Measurements from ENCODE around the gene CDCA7L. TPM values are rescaled to one million over a fixed set of nuclear protein-coding genes. Genes with fewer than 3 reads are reported as not detected.
A peak's percentile ranks its signal among the peaks of the same experiment; 100 is the strongest.

Gene CDCA7L
- total and polyA plus RNA-seq, 7 experiments from 2014 or later, result 24.3 to 70.4 (median 46.7) TPM

GRCh38 chr7:21883069-21883468 is 62.6 kb downstream of the CDCA7L start:
- Mint-ChIP-seq H3K9me3 (peaks cover 0 to 4% (median 0%) of the 10 kb centered on the region in 11 donors), H3K36me3 (no peaks in the 10 kb centered on the region), H3K4me3 (no peak overlapping the region), H3K4me1 (peaks cover 0 to 1% (median 0%) of the 10 kb centered on the region in 7 donors), H3K27ac (no peak overlapping the region), H3K27me3 (no peaks in the 10 kb centered on the region)
- Histone ChIP-seq H3K27ac (ENCODE audit: low read depth, low read length) (no peak overlapping the region), H3K9me3 (ENCODE audit: control insufficient read depth in 2 of 3, low read length in 3 of 3) (no peaks in the 10 kb centered on the region), H3K4me1 (ENCODE audit: control insufficient read depth in 2 of 2, insufficient read depth in 2 of 2, low read length in 2 of 2) (no peaks in the 10 kb centered on the region), H3K27me3 (ENCODE audit: control insufficient read depth in 2 of 2, insufficient read depth in 2 of 2, low read length in 2 of 2) (no peaks in the 10 kb centered on the region), H3K36me3 (ENCODE audit: control insufficient read depth in 2 of 3, insufficient read depth in 3 of 3, low read length in 3 of 3) (no peaks in the 10 kb centered on the region), H3K4me3 (ENCODE audit: low read length) (no peak overlapping the region)
- DNase-seq, result no peak
- no peak for ATAC-seq
- CTCF ChIA-PET, result interaction anchor here (1.0 kb wide), 1 partner anchor 31 kb away, joined by 4 read pairs; no protein-coding TSS in a partner anchor
- POLR2A ChIA-PET, result no interaction called here
- intact Hi-C loops (cut with micrococcal nuclease), result no loop called here

GRCh38 chr7:21869785-21870402 is 75.8 kb downstream of the CDCA7L start:
- intact Hi-C loops (cut with micrococcal nuclease), result no loop called here

DNA sequence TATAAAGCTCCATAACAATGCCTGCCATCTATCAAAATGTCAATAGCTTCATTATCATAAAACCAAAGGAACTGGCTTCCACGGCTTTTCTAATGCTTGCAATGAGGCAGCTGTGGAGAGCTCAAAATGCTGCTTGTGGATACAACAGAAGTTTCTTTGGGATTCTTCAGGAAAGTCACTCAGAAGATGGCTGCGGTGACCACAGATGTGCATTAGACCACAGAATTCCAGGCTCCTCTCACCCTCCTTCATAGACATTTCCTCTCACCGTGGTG is 77.2 kb downstream of the CDCA7L start:
- Histone ChIP-seq H3K27ac (ENCODE audit: low read depth, low read length) (no peak overlapping the region), H3K4me3 (ENCODE audit: low read length) (no peak overlapping the region), H3K27me3 (ENCODE audit: control insufficient read depth in 2 of 2, insufficient read depth in 2 of 2, low read length in 2 of 2) (no peaks in the 10 kb centered on the region), H3K9me3 (ENCODE audit: control insufficient read depth in 2 of 3, low read length in 3 of 3) (no peaks in the 10 kb centered on the region), H3K36me3 (ENCODE audit: control insufficient read depth in 2 of 3, insufficient read depth in 3 of 3, low read length in 3 of 3) (no peaks in the 10 kb centered on the region), H3K4me1 (ENCODE audit: control insufficient read depth in 2 of 2, insufficient read depth in 2 of 2, low read length in 2 of 2) (no peaks in the 10 kb centered on the region)
- intact Hi-C loops (cut with micrococcal nuclease), result no loop called here
- Mint-ChIP-seq H3K36me3 (peaks cover 0 to 4% (median 0%) of the 10 kb centered on the region in 5 donors), H3K4me3 (no peak overlapping the region), H3K27ac (peak overlapping the region in 1 of 9 donors; percentile 50), H3K9me3 (peaks cover 0 to 2% (median 0%) of the 10 kb centered on the region in 11 donors), H3K4me1 (peaks cover 0 to 3% (median 0%) of the 10 kb centered on the region in 7 donors), H3K27me3 (no peaks in the 10 kb centered on the region)
- ATAC-seq (no peak), DNase-seq (no peak)
- CTCF ChIA-PET, result no interaction called here
- POLR2A ChIA-PET, result interaction anchor here (0.8 kb wide), 1 partner anchor 77 kb away, joined by 3 read pairs; the partner anchor contains the start of gene CDCA7L

More at GRCh38 chr7:21869785-21870402, 75.8 kb downstream of the CDCA7L start:
- ChIA-PET POLR2A (no interaction called here), CTCF (no interaction called here)
- H3K27ac ChIP-seq (ENCODE audit: low read depth, low read length), result no peak overlapping the region
- Mint-ChIP-seq H3K36me3 (peaks cover 0 to 4% (median 0%) of the 10 kb centered on the region in 5 donors), H3K4me1 (peaks cover 0 to 3% (median 0%) of the 10 kb centered on the region in 7 donors), H3K27me3 (no peaks in the 10 kb centered on the region), H3K9me3 (peaks cover 0 to 2% (median 0%) of the 10 kb centered on the region in 11 donors), H3K4me3 (no peak overlapping the region), H3K27ac (no peak overlapping the region)
- no peaks in the 10 kb centered on the region for H3K9me3 ChIP-seq (ENCODE audit: control insufficient read depth in 2 of 3, low read length in 3 of 3)
- no peaks in the 10 kb centered on the region for H3K36me3 ChIP-seq (ENCODE audit: control insufficient read depth in 2 of 3, insufficient read depth in 3 of 3, low read length in 3 of 3)
- no peak for ATAC-seq
- DNase-seq, result no peak
- no peaks in the 10 kb centered on the region for H3K27me3 ChIP-seq (ENCODE audit: control insufficient read depth in 2 of 2, insufficient read depth in 2 of 2, low read length in 2 of 2)
- no peaks in the 10 kb centered on the region for H3K4me1 ChIP-seq (ENCODE audit: control insufficient read depth in 2 of 2, insufficient read depth in 2 of 2, low read length in 2 of 2)
- no peak overlapping the region for H3K4me3 ChIP-seq (ENCODE audit: low read length)

GRCh38 chr7:21867816-21868575 is 77.7 kb downstream of the CDCA7L start:
- Histone ChIP-seq H3K4me3 (ENCODE audit: low read length) (no peak overlapping the region), H3K36me3 (ENCODE audit: control insufficient read depth in 2 of 3, insufficient read depth in 3 of 3, low read length in 3 of 3) (no peaks in the 10 kb centered on the region), H3K9me3 (ENCODE audit: control insufficient read depth in 2 of 3, low read length in 3 of 3) (no peaks in the 10 kb centered on the region), H3K4me1 (ENCODE audit: control insufficient read depth in 2 of 2, insufficient read depth in 2 of 2, low read length in 2 of 2) (no peaks in the 10 kb centered on the region), H3K27ac (ENCODE audit: low read depth, low read length) (no peak overlapping the region), H3K27me3 (ENCODE audit: control insufficient read depth in 2 of 2, insufficient read depth in 2 of 2, low read length in 2 of 2) (no peaks in the 10 kb centered on the region)
- ATAC-seq (no peak), DNase-seq (no peak)
- ChIA-PET POLR2A (interaction anchor here (0.8 kb wide), 1 partner anchor 77 kb away, joined by 3 read pairs; the partner anchor contains the start of gene CDCA7L), CTCF (no interaction called here)
- intact Hi-C loops (cut with micrococcal nuclease), result no loop called here
- H3K27me3 Mint-ChIP-seq, result no peaks in the 10 kb centered on the region
- H3K9me3 Mint-ChIP-seq, result peaks cover 0 to 2% (median 0%) of the 10 kb centered on the region in 11 donors
- peak overlapping the region in 1 of 9 donors; percentile 50 for H3K27ac Mint-ChIP-seq
- peaks cover 0 to 3% (median 0%) of the 10 kb centered on the region in 7 donors for H3K4me1 Mint-ChIP-seq
- no peak overlapping the region for H3K4me3 Mint-ChIP-seq
- H3K36me3 Mint-ChIP-seq, result peaks cover 0 to 2% (median 0%) of the 10 kb centered on the region in 5 donors

GRCh38 chr7:21867226-21867625 is 78.5 kb downstream of the CDCA7L start:
- no peaks in the 10 kb centered on the region for H3K36me3 Mint-ChIP-seq
- CTCF ChIA-PET, result no interaction called here
- H3K27ac Mint-ChIP-seq, result no peak overlapping the region
- ATAC-seq (no peak), DNase-seq (no peak)
- H3K9me3 ChIP-seq (ENCODE audit: control insufficient read depth in 2 of 3, low read length in 3 of 3), result no peaks in the 10 kb centered on the region
- no peaks in the 10 kb centered on the region for H3K4me1 ChIP-seq (ENCODE audit: control insufficient read depth in 2 of 2, insufficient read depth in 2 of 2, low read length in 2 of 2)
- peaks cover 0 to 2% (median 0%) of the 10 kb centered on the region in 11 donors for H3K9me3 Mint-ChIP-seq
- no peaks in the 10 kb centered on the region for H3K36me3 ChIP-seq (ENCODE audit: control insufficient read depth in 2 of 3, insufficient read depth in 3 of 3, low read length in 3 of 3)
- H3K27me3 Mint-ChIP-seq, result no peaks in the 10 kb centered on the region
- H3K27ac ChIP-seq (ENCODE audit: low read depth, low read length), result no peak overlapping the region
- H3K4me1 Mint-ChIP-seq, result peaks cover 0 to 3% (median 0%) of the 10 kb centered on the region in 7 donors
- H3K4me3 ChIP-seq (ENCODE audit: low read length), result no peak overlapping the region
- no peak overlapping the region for H3K4me3 Mint-ChIP-seq
- POLR2A ChIA-PET, result no interaction called here
- intact Hi-C loops (cut with micrococcal nuclease), result no loop called here
- no peaks in the 10 kb centered on the region for H3K27me3 ChIP-seq (ENCODE audit: control insufficient read depth in 2 of 2, insufficient read depth in 2 of 2, low read length in 2 of 2)

- peaks cover 0 to 2% (median 0%) of the 10 kb centered on the region in 11 donors for H3K9me3 Mint-ChIP-seq
Measured at GRCh38 chr7:21866731-21867130, 79.0 kb downstream of the CDCA7L start.

More at GRCh38 chr7:21866731-21867130, 79.0 kb downstream of the CDCA7L start:
- Histone ChIP-seq H3K27ac (ENCODE audit: low read depth, low read length) (no peak overlapping the region), H3K36me3 (ENCODE audit: control insufficient read depth in 2 of 3, insufficient read depth in 3 of 3, low read length in 3 of 3) (no peaks in the 10 kb centered on the region), H3K4me1 (ENCODE audit: control insufficient read depth in 2 of 2, insufficient read depth in 2 of 2, low read length in 2 of 2) (no peaks in the 10 kb centered on the region), H3K9me3 (ENCODE audit: control insufficient read depth in 2 of 3, low read length in 3 of 3) (no peaks in the 10 kb centered on the region), H3K27me3 (ENCODE audit: control insufficient read depth in 2 of 2, insufficient read depth in 2 of 2, low read length in 2 of 2) (no peaks in the 10 kb centered on the region), H3K4me3 (ENCODE audit: low read length) (no peak overlapping the region)
- CTCF ChIA-PET, result no interaction called here
- no peak overlapping the region for H3K4me3 Mint-ChIP-seq
- no peaks in the 10 kb centered on the region for H3K36me3 Mint-ChIP-seq
- POLR2A ChIA-PET, result no interaction called here
- no peak for DNase-seq
- H3K4me1 Mint-ChIP-seq, result peaks cover 0 to 3% (median 0%) of the 10 kb centered on the region in 7 donors
- no peak overlapping the region for H3K27ac Mint-ChIP-seq
- no peak for ATAC-seq
- intact Hi-C loops (cut with micrococcal nuclease), result no loop called here
- H3K27me3 Mint-ChIP-seq, result no peaks in the 10 kb centered on the region
